HCT116 (cell line): ENCODE results near the gene SPOCD1. TPM values are rescaled to one million over a fixed set of nuclear protein-coding genes. Genes with fewer than 3 reads are reported as not detected.

Experiments used
- ATAC-seq: fragments of 200-7000 bp; cut with Tn5 transposase; 2 replicates; pipeline ENCODE4 v1.9.1; 2020; ENCODE audit warnings: mild to moderate bottlenecking, moderate library complexity
- BruUV-seq: library from RNA; stranded (reverse); fragments of 400-500 nt; replicated peaks from 2 replicates; lab custom pipeline; 2021; lab: Mats Ljungman, UMichigan
- CTCF ChIA-PET: fragments of 300-600 bp; sonication (Branson Sonifier 250); formaldehyde crosslinking; loops from one replicate; lab custom pipeline; 2021; ENCODE audit warnings: antibody characterized with exemption; lab: Charles Lee
- POLR2A ChIA-PET: fragments of 300-600, 350-600 bp; sonication (Branson Sonifier 250); formaldehyde crosslinking; loops from one replicate; lab custom pipeline; 2021; ENCODE audit warnings: antibody characterized with exemption; lab: Charles Lee
- RAD21 ChIA-PET, 2 experiments: fragments of 300-600 bp; sonication (Branson Sonifier 250); formaldehyde crosslinking; loops; one replicate each; lab custom pipeline; 2023; ENCODE audit warnings: low total read pairs in 2 of 2; ENCODE audit not compliant: uncharacterized antibody in 2 of 2, unreplicated experiment in 2 of 2, low non-redundant PET in 1 of 2; lab: Charles Lee
- DNase-seq: peaks from one replicate; pipeline ENCODE4 v3.0.0-alpha.2; 2010; ENCODE audit warnings: low read depth, low spot score
- H2AFZ ChIP-seq: fragments of 200-600 bp; shearing (Covaris generic), sonication (generic); 2 replicates; pipeline ENCODE4 v1.6.1; 2017; ENCODE audit warnings: low read depth, mixed run types, mixed read lengths, antibody characterized with exemption, low read length; ENCODE audit not compliant: poor library complexity, severe bottlenecking
- H3K27ac ChIP-seq: 2 replicates; pipeline ENCODE4 v1.5.1; 2012; ENCODE audit warnings: low read depth, low read length
- H3K27me3 ChIP-seq: fragments of 200-600 bp; sonication (generic); 2 replicates; pipeline ENCODE4 v1.6.1; 2016; ENCODE audit warnings: mixed run types, low read length, mixed read lengths; ENCODE audit not compliant: insufficient read depth
- H3K36me3 ChIP-seq, 2 experiments: fragments of 200-500 bp in 1 of 2; fragments of 200-600 bp in 1 of 2; sonication (Bioruptor generic) in 1 of 2; sonication (generic) in 1 of 2; 2 replicates each; pipeline versions ENCODE4 v1.5.1 to v1.6.1; 2014 to 2016; ENCODE audit warnings: low read length in 2 of 2, inconsistent platforms in 1 of 2, mixed read lengths in 1 of 2, mixed run types in 1 of 2; ENCODE audit not compliant: insufficient read depth in 2 of 2, control insufficient read depth in 1 of 2
- H3K4me1 ChIP-seq, 2 experiments: fragments of 200-600 bp in 1 of 2; sonication (generic) in 1 of 2; 2 replicates each; pipeline versions ENCODE4 v1.5.1 to v1.6.1; 2012 to 2017; ENCODE audit warnings: low read length in 2 of 2, inconsistent platforms in 1 of 2, mild to moderate bottlenecking in 1 of 2, mixed read lengths in 1 of 2, mixed run types in 1 of 2, moderate library complexity in 1 of 2; ENCODE audit not compliant: insufficient read depth in 2 of 2, control insufficient read depth in 1 of 2
- H3K4me2 ChIP-seq: fragments of 200-600 bp; sonication (generic); 2 replicates; pipeline ENCODE4 v1.6.1; 2017; ENCODE audit warnings: mixed run types, low read length, mixed read lengths
- H3K4me3 ChIP-seq, 2 experiments: fragments of 200-600 bp in 1 of 2; sonication (generic) in 1 of 2; replicated peaks in 1 of 2; 2 replicates each; pipeline ENCODE4 v1.5.1; 2011 to 2016; ENCODE audit warnings: low read length in 2 of 2, control low read depth in 1 of 2, low read depth in 1 of 2, mild to moderate bottlenecking in 1 of 2, mixed read lengths in 1 of 2, mixed run types in 1 of 2
- H3K79me2 ChIP-seq: fragments of 200-600 bp; sonication (generic); 2 replicates; pipeline ENCODE4 v1.6.1; 2017; ENCODE audit warnings: mild to moderate bottlenecking, mixed run types, low read length, moderate library complexity, mixed read lengths; ENCODE audit not compliant: insufficient read depth
- H3K9ac ChIP-seq: fragments of 200-600 bp; sonication (generic); 2 replicates; pipeline ENCODE4 v1.6.1; 2016; ENCODE audit warnings: low read length, mixed read lengths
- H3K9me2 ChIP-seq: fragments of 200-600 bp; sonication (generic), shearing (Covaris generic); 2 replicates; pipeline ENCODE4 v1.6.1; 2017; ENCODE audit warnings: mixed run types, mild to moderate bottlenecking, moderate library complexity; ENCODE audit not compliant: insufficient read depth
- H3K9me3 ChIP-seq, 2 experiments: fragments of 200-500 bp in 1 of 2; fragments of 200-600 bp in 1 of 2; sonication (Bioruptor generic) in 1 of 2; sonication (generic) in 1 of 2; 2 replicates each; pipeline ENCODE4 v1.6.1; 2014 to 2017; ENCODE audit warnings: low read length in 2 of 2, mixed read lengths in 2 of 2, inconsistent platforms in 1 of 2, low read depth in 1 of 2, mild to moderate bottlenecking in 1 of 2, mixed run types in 1 of 2, moderate library complexity in 1 of 2; ENCODE audit not compliant: control insufficient read depth in 1 of 2, insufficient read depth in 1 of 2
- H4K20me1 ChIP-seq: fragments of 200-600 bp; sonication (generic), shearing (Covaris generic); 2 replicates; pipeline ENCODE4 v1.6.1; 2017; ENCODE audit warnings: mixed run types, mild to moderate bottlenecking, moderate library complexity; ENCODE audit not compliant: insufficient read depth
- ATF3 ChIP-seq: IDR thresholded peaks from 2 replicates; pipeline ENCODE4 v1.6.1; 2012
- CBX3 ChIP-seq: IDR thresholded peaks from 2 replicates; pipeline ENCODE4 v1.6.1; 2012; ENCODE audit warnings: low read depth
- CEBPB ChIP-seq: IDR thresholded peaks from 2 replicates; pipeline ENCODE4 v1.6.1; 2012; ENCODE audit warnings: low read depth
- ELF1 ChIP-seq: IDR thresholded peaks from 2 replicates; pipeline ENCODE4 v1.6.1; 2012; ENCODE audit warnings: low read depth, borderline replicate concordance
- EZH2 ChIP-seq: fragments of 200-600 bp; sonication (generic); IDR thresholded peaks from 2 replicates; pipeline ENCODE4 v1.6.1; 2017; ENCODE audit warnings: antibody characterized with exemption, mixed run types
- FOSL1 ChIP-seq: IDR thresholded peaks from 2 replicates; pipeline ENCODE4 v1.6.1; 2012; ENCODE audit warnings: low read depth
- POLR2AphosphoS5 ChIP-seq: IDR thresholded peaks from 2 replicates; pipeline ENCODE4 v1.6.1; 2011; ENCODE audit warnings: mild to moderate bottlenecking, low read depth, low read length, moderate library complexity
- RAD21 ChIP-seq: IDR thresholded peaks from 2 replicates; pipeline ENCODE4 v1.6.1; 2012; ENCODE audit warnings: low read depth, mild to moderate bottlenecking
- SP1 ChIP-seq: IDR thresholded peaks from 2 replicates; pipeline ENCODE4 v1.6.1; 2012; ENCODE audit warnings: low read depth
- SRF ChIP-seq: IDR thresholded peaks from 2 replicates; pipeline ENCODE4 v1.6.1; 2012; ENCODE audit warnings: low read depth
- ZFX ChIP-seq: fragments of 450-650 bp; IDR thresholded peaks from 2 replicates; pipeline ENCODE4 v1.6.1; 2017
- intact Hi-C: fragments of 100-400 bp; cut with micrococcal nuclease; formaldehyde crosslinking; loops from 2 replicates; pipeline ENCODE4 v1.10.0; 2022
- total RNA-seq: library from RNA; stranded (reverse); gene quantifications from one replicate; pipeline ENCODE4 v1.2.1, GENCODE V29; 2021; ENCODE audit not compliant: unreplicated experiment

SPOCD1 gene
- total RNA-seq, 1 experiment from 2014 or later = 5.0 TPM

- H2AFZ ChIP-seq = no peak overlapping the region
- no peak overlapping the region for H3K27ac ChIP-seq
- H3K4me1 ChIP-seq = peaks cover 13 to 19% of the 10 kb centered on the region in 2 experiments; a peak in 3 of 4 replicates
- no peaks in the 10 kb centered on the region for H3K36me3 ChIP-seq
- H4K20me1 ChIP-seq = no peaks in the 10 kb centered on the region
- H3K4me2 ChIP-seq = no peak overlapping the region
- H3K79me2 ChIP-seq = no peaks in the 10 kb centered on the region
- no peak overlapping the region for H3K4me3 ChIP-seq
- no peak overlapping the region for H3K9ac ChIP-seq
- ChIA-PET RAD21 (no interaction called here), POLR2A (no interaction called here), CTCF (interaction anchor here (0.9 kb wide), 1 partner anchor 20 kb away, joined by 4 read pairs; no protein-coding TSS in a partner anchor)
- ATAC-seq (no peak), DNase-seq (no peak)
- H3K27me3 ChIP-seq = no peaks in the 10 kb centered on the region
- no TSS peak for BruUV-seq
- H3K9me3 ChIP-seq = no peaks in the 10 kb centered on the region
- no peak for TF ChIP-seq CBX3
- TF ChIP-seq FOSL1 = no peak
- TF ChIP-seq, all 23 proteins: peak for 0
- no peaks in the 10 kb centered on the region for H3K9me2 ChIP-seq
- intact Hi-C loops = no loop called here
Measured at GRCh38 chr1:31768407-31768907, 47.4 kb downstream of the SPOCD1 start.

GRCh38 chr1:31767225-31767624, 48.6 kb downstream of the SPOCD1 start:
- Histone ChIP-seq H3K4me1 (peaks cover 14 to 32% of the 10 kb centered on the region in 2 experiments), H4K20me1 (no peaks in the 10 kb centered on the region), H3K9me3 (no peaks in the 10 kb centered on the region), H3K27ac (no peak overlapping the region), H3K9me2 (no peaks in the 10 kb centered on the region), H3K79me2 (no peaks in the 10 kb centered on the region), H3K9ac (no peak overlapping the region), H3K4me2 (no peak overlapping the region), H3K27me3 (no peaks in the 10 kb centered on the region), H2AFZ (no peak overlapping the region), H3K36me3 (no peaks in the 10 kb centered on the region), H3K4me3 (no peak overlapping the region)
- intact Hi-C loops = no loop called here
- ChIA-PET POLR2A (no interaction called here), RAD21 (no interaction called here), CTCF (interaction anchor here (0.6 to 1.8 kb wide), 3 partner anchors 22 to 103 kb away, joined by 3 to 8 read pairs (median 3); no protein-coding TSS in a partner anchor)
- ATAC-seq = no peak
- BruUV-seq = no TSS peak
- DNase-seq = no peak
- no peak for TF ChIP-seq ZFX
- TF ChIP-seq SRF = no peak
- TF ChIP-seq CEBPB = no peak
- no peak for TF ChIP-seq ATF3
- TF ChIP-seq SP1 = no peak
- TF ChIP-seq EZH2 = no peak
- TF ChIP-seq RAD21 = no peak
- no peak for TF ChIP-seq FOSL1
- TF ChIP-seq ELF1 = no peak
- TF ChIP-seq POLR2AphosphoS5 = no peak
